Mesodermal cell (in vitro differentiated cells): ENCODE measurements around the gene CCM2. TPM values are rescaled to one million over a fixed set of nuclear protein-coding genes. Genes with fewer than 3 reads are reported as not detected.

Experiments
- H3K27ac ChIP-seq: 2 replicates; pipeline ENCODE4 v1.7.0; 2013; ENCODE audit warnings: mild to moderate bottlenecking, low read depth, low read length, moderate library complexity; ENCODE audit not compliant: severe bottlenecking
- H3K36me3 ChIP-seq: 2 replicates; pipeline ENCODE4 v1.7.1; 2013; ENCODE audit warnings: mild to moderate bottlenecking, low read length, moderate library complexity; ENCODE audit not compliant: control insufficient read depth, insufficient read depth
- H3K4me1 ChIP-seq: one replicate; pipeline ENCODE4 v1.7.1; 2013; ENCODE audit warnings: mild to moderate bottlenecking, low read length; ENCODE audit not compliant: insufficient read depth, control insufficient read depth, poor library complexity, severe bottlenecking
- H3K4me3 ChIP-seq: 2 replicates; pipeline ENCODE4 v1.7.0; 2013; ENCODE audit warnings: low read length, control low read depth, mild to moderate bottlenecking; ENCODE audit not compliant: insufficient read depth, poor library complexity, severe bottlenecking; ENCODE audit errors: extremely low read depth
- H3K9me3 ChIP-seq: 2 replicates; pipeline ENCODE4 v1.7.1; 2013; ENCODE audit warnings: mild to moderate bottlenecking, low read length, moderate library complexity; ENCODE audit not compliant: control insufficient read depth
- WGBS, 2 experiments: methylation state at CpG; one replicate each; pipeline ENCODE4 v1.1.5; 2013; ENCODE audit warnings: missing lambda C conversion rate in 2 of 2; ENCODE audit not compliant: insufficient coverage in 2 of 2; 5-methylcytosine and 5-hydroxymethylcytosine counted together
- polyA plus RNA-seq, 2 experiments: library from polyadenylated mRNA; stranded (reverse); fragments of 50-300 nt; gene quantifications; one replicate each; pipeline ENCODE4 v1.2.3, GENCODE V29; 2013

Gene CCM2
- 44.0 TPM for polyA plus RNA-seq (2013, experiment 1 of 2)
- 36.0 TPM for polyA plus RNA-seq (2013, experiment 2 of 2)

DNA sequence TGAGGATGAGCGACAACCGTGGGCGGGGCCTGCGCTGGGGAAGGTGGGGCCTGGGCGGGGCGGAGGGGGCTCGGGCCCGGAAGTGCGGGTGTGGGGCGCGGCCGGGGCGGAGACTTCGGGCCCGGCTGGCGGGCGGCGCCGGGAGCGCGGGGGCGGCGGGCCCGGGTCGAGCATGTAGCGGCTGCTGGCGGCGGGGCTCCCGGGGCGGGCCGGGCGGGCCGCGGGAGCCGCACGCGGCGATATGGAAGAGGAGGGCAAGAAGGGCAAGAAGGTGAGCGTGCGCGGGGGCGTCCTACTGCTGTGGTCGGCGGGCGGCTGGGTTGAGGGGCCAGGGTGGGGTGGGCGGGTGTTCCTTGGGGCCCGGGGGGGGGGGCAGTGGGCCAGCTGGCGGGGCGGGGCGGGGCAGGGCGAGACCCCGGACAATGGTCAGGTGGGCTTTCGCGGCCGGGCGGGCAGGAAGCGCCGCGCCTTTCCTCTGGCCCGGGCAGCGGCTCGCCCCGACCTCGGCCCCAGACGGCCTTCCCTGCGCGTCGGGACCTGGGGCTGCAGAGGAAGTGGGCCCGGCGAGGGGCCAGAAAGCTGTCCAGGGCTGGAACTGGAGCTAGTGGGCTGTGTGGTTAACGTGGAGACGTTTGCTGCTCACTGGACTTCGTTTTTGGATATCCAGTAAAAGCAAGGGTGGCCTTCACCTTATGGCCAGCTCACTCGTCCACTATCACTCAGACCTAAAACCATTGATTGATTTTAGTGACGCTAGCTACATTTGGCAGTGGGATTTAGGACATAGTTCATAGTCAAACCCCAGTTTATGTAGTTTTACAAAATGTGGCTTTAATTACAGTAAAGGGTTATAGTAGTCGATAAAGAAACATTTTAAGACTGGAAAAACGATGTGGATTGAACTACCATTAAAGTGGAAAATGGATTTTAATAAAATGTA, at the start of gene CCM2:
Gene CCM2, plus strand, starts transcription at position 109 of the 940 bp plus-strand sequence. Its CDS starts 133 bp downstream, at position 242.
- peaks cover 6% of the 10 kb centered on the region for H3K4me1 ChIP-seq
- no peaks in the 10 kb centered on the region for H3K9me3 ChIP-seq
- 1% methylated on average over 10 to 27 of the region's 77 CpGs for WGBS, 2 experiments
- H3K4me3 ChIP-seq, result peak within 1 kb of the TSS; percentile 64
- H3K36me3 ChIP-seq, result peaks cover 16% of the 10 kb centered on the region
- H3K27ac ChIP-seq, result peak within 1 kb of the TSS; percentile 88

DNA sequence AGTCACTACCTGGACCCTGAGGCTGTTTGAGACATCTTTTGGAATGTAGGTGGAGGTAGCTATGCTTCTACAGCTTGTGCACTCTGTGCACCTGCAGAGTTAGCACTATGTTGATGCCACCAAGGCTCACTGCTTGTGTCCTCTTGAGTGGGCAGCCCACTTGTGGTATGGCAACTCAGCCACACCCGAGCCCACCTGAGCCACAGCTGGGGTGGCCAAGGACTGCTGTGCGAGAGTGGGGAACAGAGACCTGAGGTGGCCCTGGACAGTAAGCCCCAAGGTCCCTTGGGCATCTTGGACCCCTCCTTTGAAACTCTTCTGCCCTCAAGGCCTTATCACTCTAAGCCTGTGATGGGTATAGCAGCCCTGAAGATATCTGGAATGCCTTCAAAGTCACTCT, 46.8 kb upstream of the CCM2 start:
- WGBS, 2 experiments, result 94% methylated on average over 2 of the region's 2 CpGs
- no peaks in the 10 kb centered on the region for H3K36me3 ChIP-seq
- no peak overlapping the region for H3K27ac ChIP-seq
- H3K9me3 ChIP-seq, result no peaks in the 10 kb centered on the region
- H3K4me1 ChIP-seq, result no peaks in the 10 kb centered on the region
- no peak overlapping the region for H3K4me3 ChIP-seq

DNA sequence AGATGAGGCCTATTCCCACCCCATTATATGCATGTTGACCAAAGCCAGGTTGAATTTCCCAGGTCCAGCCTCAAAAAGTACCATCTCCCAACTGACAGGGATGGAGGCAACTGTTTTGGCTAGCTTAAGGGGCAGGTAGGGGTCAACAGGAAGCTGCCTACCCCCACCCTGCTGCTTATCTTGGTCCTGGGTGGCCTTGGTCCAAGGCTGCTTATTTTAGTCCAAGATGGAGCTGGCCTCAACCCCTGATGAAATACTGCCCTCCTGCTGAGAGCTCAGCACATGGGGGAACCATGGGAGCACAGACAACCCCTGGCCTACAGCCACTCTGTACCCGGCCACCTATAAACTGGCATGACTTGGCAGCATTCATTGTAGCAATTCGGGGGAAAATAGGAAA, 44.3 kb upstream of the CCM2 start:
- no peaks in the 10 kb centered on the region for H3K36me3 ChIP-seq
- H3K9me3 ChIP-seq, result no peaks in the 10 kb centered on the region
- H3K27ac ChIP-seq, result no peak overlapping the region
- H3K4me1 ChIP-seq, result no peaks in the 10 kb centered on the region
- WGBS, 2 experiments, result 80 to 84% methylated on average over 2 of the region's 2 CpGs
- H3K4me3 ChIP-seq, result no peak overlapping the region

DNA sequence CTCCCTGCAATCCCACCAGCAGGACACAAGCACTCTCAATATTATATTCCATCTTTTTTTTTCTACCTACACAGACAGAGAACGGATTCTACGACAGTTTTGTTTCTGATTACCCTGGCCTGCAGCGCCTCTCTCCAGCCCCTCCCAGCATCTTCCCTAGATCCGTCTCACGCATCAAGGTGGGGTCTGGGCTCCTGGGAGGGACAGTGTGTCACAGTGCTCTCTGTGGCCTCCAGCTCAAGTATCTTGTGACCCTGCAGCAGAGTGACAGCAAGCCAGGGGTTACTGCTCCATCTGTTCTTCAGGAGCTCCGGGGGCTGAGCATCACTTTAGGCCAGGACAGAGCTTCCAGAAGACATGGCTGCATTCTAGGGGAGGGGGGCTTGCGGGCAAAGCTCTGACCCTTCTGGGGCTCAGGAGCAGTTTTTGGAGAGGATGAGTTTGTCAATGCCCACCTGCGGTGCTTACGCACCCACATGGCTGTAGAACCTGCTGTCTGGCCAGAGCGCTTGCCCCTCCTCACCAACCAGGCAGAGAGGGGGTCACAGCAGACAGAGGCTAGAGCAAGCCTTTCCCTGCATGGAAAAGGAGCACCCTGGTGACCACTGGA, 43.7 kb upstream of the CCM2 start:
- WGBS, 2 experiments, result 95% methylated on average over 7 to 10 of the region's 10 CpGs
- no peak overlapping the region for H3K4me3 ChIP-seq

DNA sequence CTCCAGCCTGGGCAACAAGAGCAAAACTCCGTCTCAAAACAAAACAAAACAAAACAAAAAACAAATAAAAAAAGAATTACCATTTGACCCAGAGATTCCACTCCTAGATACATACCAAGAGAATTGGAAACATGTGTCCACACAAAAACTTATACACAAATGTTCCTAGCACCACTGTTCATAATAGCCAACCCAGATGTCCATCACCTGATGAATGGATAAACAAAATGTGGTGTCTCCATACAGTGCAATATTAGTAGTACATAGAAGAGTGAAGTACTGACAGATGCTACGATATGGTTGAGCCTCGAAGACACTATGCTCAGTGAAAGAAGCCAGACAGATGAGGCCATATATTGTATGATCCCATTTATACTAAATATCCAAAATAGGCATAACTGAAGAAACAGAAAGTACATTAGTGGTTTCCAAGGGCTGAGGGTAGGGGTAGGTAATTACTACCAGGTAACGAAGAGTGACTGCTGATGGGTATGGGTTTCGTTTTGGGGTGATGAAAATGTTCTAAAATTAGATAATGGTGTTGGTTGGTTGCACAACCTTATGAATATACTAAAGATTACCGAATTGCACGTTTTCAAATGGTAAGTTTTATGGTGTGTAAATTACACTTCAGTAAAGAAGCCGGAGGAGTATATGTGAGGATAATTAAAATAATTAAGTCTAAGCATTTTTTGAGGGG, 41.2 kb upstream of the CCM2 start:
- Histone ChIP-seq H3K4me3 (no peak overlapping the region), H3K27ac (no peak overlapping the region), H3K36me3 (no peaks in the 10 kb centered on the region), H3K9me3 (no peaks in the 10 kb centered on the region), H3K4me1 (no peaks in the 10 kb centered on the region)
- 68 to 79% methylated on average over 3 to 5 of the region's 8 CpGs for WGBS, 2 experiments

More for the DNA sequence above, 43.7 kb upstream of the CCM2 start:
- Histone ChIP-seq H3K4me1 (no peaks in the 10 kb centered on the region), H3K36me3 (no peaks in the 10 kb centered on the region), H3K9me3 (no peaks in the 10 kb centered on the region), H3K27ac (no peak overlapping the region)

DNA sequence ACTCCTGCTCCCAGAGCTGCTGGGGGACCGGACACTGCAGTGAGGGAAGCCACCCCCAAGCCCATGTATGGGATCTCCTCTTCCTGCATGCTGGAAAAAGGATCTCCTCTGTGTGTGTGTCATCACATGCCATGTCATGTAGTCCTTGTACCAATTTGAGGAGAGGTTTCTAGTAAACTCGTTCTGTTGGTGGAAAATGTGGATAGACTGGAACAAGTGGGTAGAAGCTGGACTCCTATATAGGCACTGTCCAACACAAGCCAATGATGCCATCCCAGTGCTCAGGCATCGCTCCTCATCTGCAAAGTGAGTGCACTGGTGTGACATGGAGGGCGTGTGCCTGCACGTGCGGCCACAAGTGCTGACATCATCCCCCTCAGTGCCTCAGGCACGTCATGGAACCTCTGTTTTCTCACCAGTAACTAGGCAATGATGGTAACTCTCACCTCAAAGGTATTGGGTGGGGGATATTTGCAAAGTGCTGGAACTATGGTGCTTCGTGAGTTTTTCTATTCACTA, 40.5 kb upstream of the CCM2 start:
- Histone ChIP-seq H3K4me3 (no peak overlapping the region), H3K27ac (no peak overlapping the region), H3K4me1 (no peaks in the 10 kb centered on the region), H3K36me3 (no peaks in the 10 kb centered on the region), H3K9me3 (no peaks in the 10 kb centered on the region)
- WGBS, 2 experiments, result 42 to 56% methylated on average over 4 of the region's 8 CpGs

DNA sequence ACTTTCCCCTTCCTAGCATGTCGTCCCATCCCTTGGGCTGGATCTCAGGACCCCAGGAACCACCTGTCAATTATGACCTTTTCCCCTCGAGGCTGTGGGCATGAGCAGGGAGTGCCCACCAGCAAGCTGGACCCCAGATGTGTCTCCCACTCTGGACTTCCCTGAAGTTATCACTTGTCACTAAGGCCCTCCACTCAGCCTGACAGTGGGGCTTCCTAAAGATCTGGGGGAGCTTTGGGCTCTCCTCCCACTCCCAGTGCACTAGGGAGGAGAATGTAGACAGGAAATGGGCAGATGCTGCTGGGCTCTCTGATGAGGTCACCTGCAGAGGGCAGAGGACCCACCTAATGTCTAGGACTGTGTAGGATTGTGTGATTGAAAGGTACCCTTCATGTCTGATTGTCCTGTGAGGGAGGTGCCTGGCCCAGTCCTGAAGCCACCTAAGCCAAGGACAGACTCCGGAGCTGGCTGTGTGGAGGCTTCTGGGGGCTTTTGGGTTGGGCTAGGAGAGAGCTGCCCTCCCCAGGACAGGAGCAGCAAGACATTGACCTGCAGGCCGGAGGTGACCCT, 39.9 kb upstream of the CCM2 start:
- WGBS, 2 experiments, result 68 to 89% methylated on average over 3 of the region's 4 CpGs

DNA sequence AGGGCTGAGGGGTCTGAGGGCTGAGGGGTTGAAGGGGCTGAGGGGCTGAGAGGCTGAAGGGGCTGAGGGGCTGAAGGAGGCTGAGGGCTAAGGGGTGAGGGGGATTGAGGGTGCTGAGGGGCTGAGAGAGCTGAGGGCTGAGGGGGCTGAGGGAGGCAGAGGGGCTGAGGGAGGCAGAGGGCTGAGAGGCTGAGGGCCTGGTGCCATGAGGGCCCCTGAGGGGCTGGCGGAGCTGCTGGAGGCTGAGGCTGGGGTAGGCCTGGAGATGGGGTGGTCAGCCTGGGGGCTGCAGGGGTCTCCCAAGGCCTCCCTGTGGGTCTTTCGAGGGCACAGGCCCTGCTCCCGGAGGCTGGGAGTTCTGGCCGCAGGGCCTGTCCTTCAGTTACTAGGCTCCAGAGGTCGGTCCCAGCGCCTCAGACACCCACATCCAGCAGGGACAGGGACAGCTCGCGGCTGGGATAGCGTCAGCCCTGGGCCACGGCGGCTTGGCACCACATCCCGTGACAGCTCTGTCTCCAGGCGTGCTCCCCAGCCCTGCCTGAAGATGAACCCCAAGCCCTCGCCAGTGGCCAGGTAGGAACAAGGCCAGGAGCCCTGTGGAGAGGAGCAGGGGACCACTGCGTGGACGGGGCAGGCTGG, 38.0 kb upstream of the CCM2 start:
- Histone ChIP-seq H3K4me1 (no peaks in the 10 kb centered on the region), H3K27ac (no peak overlapping the region), H3K9me3 (no peaks in the 10 kb centered on the region), H3K36me3 (no peaks in the 10 kb centered on the region), H3K4me3 (no peak overlapping the region)
- 73 to 81% methylated on average over 14 to 15 of the region's 16 CpGs for WGBS, 2 experiments

More for the DNA sequence above, 39.9 kb upstream of the CCM2 start:
- H3K27ac ChIP-seq, result no peak overlapping the region
- no peaks in the 10 kb centered on the region for H3K36me3 ChIP-seq
- no peak overlapping the region for H3K4me3 ChIP-seq
- no peaks in the 10 kb centered on the region for H3K4me1 ChIP-seq
- H3K9me3 ChIP-seq, result no peaks in the 10 kb centered on the region

DNA sequence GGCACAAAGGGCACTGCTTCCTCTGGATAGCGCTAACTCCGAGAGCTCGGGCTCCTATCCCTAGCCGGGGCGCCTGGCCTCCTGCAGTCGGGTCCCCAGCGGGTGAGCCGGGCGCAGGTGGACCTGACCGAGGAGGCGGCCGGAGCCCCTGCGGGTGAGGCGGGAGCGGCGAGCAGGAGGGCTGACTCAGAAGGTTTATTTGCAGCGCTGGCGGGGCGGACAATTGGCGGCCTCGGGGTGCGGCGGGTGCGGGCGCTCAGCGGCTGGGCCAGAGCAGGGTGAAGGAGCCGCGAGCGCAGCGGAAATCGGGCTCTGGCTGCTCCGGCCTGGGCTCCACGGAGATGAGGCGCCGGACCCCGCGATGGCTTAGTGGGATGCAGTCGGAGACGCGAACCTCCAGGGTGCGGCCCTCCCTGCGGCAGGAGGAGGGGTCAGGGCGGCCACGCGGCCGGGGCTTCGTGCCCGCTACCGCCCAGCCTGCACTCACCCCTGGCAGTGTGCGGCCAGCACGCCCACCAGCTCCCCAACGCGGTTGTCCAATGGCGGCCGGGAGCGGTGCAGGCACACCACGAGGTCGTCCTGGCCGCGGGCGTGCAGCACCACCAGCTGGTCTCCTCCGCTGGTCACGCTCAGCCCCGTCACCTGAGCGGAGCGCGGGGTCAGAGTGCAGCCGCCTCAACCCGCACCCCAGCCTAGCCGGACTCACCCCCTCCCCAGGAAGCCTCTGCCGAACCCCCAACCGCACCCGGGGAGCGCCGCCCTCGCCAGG, 37.3 kb upstream of the CCM2 start:
- peak overlapping the region; percentile 26 for H3K4me3 ChIP-seq

More for the DNA sequence above, 37.3 kb upstream of the CCM2 start:
- Histone ChIP-seq H3K9me3 (no peaks in the 10 kb centered on the region), H3K36me3 (no peaks in the 10 kb centered on the region), H3K27ac (no peak overlapping the region), H3K4me1 (no peaks in the 10 kb centered on the region)
- WGBS, 2 experiments, result 11 to 17% methylated on average over 49 to 63 of the region's 76 CpGs
